Activated CD8-positive, alpha-beta memory T cell treated with anti-CD3 and anti-CD28 coated beads, Interleukin-2, amount 50 U/mL, for 24 hours (primary cell): ENCODE data around the gene SERHL2.
"Not testable (repeated sequence)": the region's sequence is repeated elsewhere in the genome, so short reads cannot be mapped to it uniquely, and the experiment has no call there.

ENCODE experiments used
- DNase-seq: peaks from one replicate; pipeline ENCODE4 v3.0.0-alpha.2; 2020; ENCODE audit errors: extremely low read depth

The SERHL2 gene

DNA sequence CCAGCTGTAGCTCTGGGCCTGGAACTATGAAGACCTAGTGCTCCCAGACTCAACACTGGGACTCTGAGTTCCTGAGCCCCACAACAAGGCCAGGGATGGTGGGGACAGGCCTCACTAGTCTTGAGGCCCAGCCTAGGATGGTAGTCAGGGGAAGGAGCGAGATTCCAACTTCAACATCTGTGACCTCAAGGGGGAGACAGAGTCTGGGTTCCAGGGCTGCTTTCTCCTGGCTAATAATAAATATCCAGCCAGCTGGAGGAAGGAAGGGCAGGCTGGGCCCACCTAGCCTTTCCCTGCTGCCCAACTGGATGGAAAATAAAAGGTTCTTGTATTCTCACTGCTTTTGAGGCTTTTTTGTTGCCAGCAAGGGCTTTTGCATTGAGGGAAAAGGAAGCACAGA, 20.3 kb downstream of the SERHL2 start:
- DNase-seq = not testable (repeated sequence)

DNA sequence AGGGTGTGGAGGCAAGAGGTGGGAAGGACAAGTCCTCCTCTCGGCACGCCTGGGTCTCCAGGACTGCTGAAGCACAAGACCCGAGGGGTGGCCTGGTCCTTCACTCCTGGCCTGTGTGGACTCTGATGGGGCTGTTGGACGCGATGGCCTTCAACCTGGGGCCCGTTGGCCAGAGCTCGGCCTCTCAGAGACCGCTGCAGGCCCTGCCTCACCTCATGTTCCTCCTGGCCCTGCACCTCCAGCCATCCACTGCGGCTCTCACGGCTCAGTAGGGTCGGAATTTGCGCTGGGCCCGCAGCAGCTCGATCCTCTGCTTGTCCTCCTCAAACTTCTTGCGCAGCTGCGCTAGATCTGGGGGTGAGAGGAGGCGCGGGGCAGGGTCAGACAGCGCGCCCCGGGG, 20.7 kb downstream of the SERHL2 start:
- DNase-seq = not testable (repeated sequence)

DNA sequence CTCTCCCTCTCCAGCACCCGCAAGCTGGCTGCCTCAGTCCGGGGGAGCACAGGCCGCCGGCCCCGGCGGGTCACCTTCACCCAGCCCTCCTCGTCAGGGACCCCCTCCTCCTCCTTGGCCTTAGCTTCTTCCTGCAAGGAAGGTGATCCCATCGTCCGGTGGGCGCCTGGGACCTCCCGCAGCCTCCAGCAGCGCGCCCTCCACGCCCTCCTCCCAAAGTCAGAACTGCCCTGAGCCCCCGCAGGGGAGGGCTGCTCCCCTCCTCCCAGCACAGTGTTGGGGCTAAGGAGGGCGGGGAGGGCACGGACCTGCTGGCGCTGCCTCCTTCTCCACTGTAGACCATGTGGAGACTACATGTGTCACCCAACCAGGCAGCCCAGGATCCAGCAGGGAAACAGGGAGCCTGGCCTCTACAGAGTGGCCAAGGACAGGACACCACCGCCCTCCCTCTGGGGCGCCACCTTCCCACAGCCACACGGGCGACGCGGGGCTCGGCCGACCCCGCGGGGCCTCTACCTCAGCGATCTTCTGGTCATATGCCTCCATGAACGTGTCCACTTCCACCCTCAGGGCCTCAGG, 22.3 kb downstream of the SERHL2 start:
- not testable (repeated sequence) for DNase-seq

DNA sequence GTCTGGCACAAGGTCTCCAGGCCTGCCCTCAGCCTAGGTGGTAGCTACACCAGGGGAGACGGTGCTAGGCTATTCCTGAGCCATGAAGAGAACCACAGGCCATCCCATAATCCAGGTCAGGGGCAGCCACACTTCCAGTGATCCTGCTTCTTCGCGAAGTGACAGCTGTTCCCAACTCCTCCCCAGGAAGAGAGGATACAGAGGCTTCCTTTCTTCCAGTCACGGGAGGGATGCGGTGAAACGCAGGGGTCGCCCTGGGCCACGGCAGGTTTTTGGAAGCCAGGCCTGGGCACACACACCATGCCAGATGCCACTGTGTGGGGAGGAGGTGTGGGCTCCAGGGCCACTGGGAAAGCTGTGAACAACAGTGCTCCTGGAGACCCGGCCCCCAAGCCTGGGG, 23.4 kb downstream of the SERHL2 start:
- not testable (repeated sequence) for DNase-seq

DNA sequence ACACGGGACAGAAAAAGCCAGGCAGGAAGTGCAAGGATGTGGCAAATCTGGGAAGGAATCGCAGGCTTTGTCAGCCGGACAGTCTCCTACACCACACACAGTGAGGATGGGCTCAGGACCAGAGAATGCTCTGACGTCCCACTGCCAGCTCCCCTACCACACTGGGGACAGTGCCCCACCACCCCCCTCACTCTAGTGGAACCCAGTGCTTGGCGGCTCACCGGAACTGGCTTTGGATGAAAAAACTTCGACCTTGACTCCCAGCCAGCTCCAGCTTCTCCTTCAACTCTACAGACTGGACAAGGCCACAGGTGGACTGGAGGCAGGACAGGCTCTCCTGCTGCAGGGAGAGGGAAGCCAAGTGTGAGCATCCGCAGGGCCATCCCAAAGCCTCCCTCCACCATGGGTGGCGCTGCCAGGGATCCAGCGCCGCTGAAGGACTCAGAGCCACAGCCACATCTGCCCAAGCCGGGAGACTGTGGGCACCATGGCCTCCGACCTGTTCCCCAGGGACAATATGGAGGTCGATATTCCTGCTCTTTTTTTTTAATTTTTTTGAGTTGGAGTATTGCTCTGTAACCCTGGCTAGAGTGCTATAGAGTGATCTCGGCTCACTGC, 24.0 kb downstream of the SERHL2 start:
- DNase-seq = no peak

DNA sequence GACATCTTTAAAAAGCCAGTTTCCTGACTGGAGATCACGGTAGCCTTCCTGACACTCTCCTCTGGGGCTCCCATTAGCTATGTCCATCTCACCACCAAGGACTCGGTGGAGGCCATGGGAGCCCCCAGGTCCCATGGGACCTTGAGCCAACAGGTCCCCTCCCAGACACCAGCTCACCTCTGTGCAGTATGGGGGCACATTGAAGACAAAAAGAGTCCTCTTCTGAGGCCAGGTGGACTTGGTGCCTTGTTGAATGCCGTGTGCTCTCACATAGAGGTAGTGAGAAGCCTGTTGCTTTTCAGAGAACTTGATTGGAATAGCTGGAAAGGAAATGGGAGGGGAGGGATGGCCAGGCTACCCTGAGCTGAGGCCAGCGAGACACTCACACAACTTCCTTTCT, 26.3 kb downstream of the SERHL2 start:
- DNase-seq = not testable (repeated sequence)

DNA sequence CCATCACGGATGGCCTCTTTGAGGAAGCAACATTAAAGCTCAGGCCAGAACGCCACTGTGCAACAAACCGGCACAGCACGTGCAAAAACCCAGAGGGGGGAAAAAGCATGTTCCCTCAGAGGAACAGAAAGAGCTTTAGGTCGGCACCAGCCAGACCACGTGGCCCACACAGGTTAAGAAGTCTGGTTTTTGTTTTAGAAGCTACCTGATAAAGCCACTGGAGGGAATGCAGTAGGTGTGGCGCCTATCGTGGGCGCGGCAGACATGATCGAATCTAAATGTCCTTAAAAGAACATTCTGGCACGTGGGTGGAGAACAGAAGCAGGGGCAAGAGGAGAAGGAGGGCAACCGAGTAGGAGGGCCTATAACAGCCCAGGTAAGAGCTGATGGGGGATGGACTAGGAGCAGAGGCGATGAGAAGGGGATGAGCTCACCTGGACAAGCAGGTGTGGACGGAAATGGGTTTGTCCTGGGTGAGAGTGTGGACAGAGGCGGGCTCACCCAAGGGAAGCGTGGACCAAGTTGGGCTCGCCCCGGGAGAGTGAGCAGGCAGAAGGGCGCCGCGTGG, 27.5 kb downstream of the SERHL2 start:
- DNase-seq = not testable (repeated sequence)

DNA sequence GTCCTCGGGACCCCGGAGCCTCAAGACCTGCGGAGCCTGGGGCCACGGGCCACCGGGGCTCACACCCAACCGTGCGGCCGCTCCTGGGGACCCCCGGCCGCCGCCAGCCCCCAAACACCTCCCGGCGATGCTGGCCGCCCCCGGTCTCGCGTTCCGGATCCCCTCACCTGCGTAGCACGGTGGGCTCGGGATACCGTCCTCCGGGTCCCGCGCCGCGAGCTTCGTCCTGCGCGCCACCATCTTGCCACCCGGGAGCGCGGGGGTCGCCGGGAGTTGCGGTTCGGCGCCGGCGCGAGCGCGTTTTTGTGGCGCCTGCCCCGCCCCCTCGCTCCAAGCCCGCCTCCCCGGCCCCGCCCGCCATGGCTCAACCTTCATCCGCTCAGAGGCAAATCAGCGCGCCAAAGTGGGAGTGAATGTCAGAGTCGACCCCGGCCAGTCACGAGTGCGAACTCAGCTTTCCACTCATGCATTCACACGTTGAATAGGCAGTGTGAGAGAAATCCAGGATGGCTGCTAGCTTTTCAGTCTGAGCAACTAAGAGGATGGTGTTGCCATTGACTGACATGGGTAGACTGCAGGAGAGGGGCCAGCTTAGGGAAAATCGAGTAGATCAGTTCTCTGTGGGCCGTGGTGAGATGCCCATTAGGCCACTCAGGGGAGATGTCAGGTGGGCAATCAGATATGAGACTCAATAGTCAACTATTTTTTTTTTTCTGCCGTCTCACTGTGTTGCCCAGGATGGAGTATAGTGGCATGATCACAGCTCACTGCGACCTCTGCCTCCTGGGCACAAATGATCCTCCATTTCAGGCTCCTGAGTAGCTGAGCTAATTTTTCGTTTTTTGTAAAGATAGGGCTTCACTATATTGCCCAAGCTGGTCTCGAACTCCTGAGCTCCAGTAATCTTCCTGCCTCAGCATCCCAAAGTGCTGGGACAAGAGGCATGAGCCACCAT, 28.3 kb downstream of the SERHL2 start:
- peak; percentile 49 for DNase-seq

DNA sequence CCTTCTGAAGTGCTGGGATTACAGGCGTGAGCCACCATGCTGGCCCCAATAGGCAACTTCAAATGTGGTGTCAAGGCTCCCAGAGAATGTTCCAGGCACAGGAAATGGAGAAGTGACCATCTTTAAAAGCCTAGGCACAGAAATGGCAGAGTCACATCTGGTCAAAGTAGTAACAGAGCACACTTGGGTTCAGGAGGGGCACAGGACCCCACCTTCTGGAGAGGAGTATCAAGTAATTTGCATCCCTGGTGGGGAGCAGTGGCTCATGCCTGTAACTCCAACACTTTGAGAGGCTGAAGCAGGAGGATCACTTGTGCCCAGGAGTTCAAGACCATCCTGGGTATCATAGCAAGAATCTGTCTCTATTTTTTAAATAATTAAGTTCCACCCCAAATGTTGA, 29.2 kb downstream of the SERHL2 start:
- DNase-seq = no peak

DNA sequence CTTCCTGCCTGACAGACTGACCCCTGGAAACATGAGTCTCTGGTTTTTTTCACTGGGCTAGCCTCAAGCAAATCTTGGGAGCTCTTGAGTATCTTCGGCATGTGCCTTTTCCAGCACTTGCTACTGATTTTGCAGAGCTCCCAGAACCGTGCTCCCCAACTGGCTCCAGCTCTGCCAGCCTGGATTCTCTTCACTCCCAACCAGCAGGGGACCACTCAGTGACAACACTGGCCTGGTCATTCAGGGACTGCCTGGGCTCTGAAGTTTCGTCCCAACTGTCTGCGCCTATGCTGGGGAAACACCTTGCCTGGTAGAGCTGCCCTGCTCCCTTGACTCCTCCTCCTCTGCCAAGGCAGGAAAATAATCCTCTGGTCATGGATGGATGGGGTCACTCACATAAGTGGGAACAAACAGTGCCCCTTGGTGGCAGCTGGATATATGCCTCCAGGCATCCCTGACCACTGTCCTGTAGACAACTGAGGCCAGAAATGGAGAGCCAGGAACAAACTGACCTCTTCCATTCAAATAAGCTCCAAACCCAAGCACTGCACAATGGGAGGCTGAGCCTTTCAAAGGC, 30.7 kb downstream of the SERHL2 start:
- DNase-seq = no peak

DNA sequence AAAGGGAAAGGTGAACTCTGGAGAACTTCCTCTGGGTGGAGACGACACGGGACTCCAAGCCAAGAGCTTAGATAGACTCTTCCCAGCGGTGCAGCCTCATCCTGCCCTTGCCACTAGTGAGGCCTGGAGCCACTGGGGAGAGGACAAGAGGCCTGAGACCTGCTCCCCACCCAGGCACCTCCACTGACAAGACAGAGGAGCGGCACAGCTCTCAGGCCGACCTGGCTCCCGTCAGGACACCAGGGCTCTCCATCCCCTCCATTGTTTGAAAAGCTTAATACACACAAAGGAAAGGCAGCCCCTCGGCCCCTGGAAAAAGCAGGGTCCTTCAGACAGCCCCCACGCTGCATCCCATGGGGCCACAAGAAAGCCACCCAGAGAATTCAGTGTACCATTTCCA, 31.3 kb downstream of the SERHL2 start:
- no peak for DNase-seq

DNA sequence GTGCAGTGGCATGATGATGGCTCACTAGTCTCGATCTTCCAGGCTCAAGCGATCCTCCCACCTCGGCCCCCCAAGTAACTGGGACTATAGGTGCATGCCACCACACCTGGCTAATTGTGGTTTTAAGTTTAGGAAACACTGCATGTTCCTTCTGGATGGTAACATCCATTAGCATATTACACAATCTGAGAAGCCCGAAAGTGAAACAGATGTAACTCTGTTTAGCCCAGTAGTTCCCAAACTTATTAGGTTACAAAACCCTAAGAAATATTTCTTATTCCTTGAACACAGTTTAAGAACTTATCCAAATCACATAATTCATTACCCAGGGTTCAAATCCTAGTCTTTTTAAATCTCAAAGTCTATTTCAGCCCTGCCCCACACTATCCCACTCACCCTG, 32.6 kb downstream of the SERHL2 start:
- DNase-seq = no peak

DNA sequence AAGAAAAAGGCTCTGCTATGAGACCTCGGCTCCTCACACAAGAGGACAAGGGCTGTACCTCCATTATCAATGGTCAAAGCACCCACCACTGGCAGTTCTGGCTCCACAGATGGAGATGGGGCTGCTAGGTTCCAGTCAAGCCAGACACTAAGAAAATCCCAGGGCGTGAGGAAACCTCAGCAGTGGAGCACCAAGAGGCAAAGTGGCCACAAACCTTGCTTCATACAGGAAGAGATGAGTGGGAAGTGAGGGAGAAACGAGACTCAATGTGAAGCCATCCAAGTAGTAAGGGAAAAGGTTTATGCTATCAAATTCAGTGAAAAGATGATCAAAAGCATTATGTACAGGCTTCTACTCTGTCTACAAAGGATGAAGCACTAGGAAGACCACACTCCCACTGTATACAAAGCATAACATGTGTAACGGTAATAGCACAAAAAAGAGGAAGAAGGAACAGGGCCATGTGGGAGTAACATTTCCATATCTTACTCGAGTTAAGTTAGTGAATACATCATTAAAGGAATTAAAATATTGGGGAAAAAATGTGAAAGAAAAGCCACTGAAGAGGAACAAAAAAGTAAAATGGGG, 33.9 kb downstream of the SERHL2 start:
- DNase-seq = no peak

DNA sequence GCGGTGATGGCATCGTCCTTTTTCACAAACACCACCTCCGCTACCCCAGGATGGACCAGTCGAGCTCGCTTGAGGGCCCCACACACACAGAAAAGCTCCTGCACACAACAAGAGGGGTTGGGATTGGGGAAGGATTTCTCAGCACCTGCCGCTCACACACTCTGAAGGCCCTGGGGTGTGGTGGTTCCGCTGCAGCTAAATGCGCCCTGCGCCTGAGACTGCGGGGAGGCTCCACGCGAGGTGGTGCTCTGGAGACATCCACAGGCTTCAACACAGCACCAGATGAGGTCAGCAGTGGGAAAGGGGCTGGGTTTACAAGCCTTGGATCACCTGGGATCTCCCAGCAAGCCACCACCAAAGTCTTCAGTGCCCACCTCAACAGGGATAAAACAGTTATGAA, 38.2 kb downstream of the SERHL2 start:
- no peak for DNase-seq

DNA sequence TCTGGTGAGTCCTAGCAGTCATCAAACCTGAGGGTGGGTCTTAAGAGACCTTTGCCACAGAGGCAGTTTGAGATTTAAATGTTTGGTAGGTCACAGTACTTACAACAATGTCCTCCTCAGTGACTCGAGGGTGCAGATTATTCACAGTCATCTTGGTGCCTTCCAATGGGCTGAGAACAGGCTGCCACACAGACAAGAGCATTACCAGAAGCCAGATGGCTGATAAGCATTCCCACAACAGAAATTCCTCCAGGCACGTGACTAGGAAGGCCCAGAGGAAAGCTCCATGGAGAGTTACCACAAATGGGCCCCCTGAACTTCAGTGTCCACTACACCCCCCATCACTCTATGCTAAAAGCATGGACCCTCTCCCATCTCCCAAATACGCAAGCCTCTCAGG, 41.7 kb downstream of the SERHL2 start:
- no peak for DNase-seq

DNA sequence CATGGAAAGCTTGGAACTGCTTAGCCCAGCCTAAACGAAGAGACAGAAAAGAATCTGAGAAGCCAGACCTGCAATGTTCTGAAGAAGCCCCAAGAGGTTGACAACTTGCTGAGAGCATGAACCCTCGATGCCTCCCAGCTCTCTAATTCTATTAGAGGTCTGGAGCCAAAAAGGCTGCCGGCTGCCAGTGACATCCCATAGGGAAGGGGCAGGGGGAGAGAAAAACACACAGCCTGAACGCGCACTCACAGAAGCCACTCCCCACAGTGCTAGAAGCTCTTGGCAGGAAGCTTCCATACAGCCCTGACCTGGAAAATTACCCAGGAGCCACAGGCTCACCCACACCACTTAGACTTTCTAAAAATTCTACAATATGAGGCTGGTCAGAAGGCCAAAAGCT, 42.6 kb downstream of the SERHL2 start:
- DNase-seq = no peak

DNA sequence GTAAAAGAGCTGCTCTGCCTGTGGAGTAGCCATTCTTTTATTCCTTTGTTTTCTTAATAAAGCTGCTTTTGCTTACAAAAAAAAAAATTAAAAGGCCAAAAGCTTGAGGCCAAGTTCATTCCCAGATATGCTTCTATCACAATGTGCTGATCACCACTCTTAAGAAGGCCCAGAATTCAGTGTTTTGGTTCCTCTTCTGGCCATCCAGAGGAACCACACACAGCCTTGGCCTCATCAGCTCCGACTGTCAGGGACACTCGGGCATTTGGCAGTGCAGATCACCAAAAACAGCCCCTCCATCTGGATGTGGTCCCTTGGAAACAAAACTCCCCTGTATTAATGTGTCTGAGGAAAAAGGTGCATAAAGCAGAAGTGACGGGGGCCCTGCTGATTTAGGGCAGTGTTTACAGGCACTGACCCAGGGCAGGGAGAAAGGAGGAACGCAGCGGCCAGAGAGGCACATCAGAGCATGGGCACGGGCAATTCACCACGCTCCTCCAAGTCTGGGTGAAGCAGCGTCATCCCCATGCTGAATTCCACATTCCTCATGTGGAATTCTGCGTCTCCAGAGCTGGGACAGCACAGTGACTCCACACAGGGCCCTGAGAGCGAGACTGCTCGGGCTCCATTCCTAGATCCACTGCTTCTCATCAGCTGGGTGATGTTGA, 43.2 kb downstream of the SERHL2 start:
- no peak for DNase-seq

DNA sequence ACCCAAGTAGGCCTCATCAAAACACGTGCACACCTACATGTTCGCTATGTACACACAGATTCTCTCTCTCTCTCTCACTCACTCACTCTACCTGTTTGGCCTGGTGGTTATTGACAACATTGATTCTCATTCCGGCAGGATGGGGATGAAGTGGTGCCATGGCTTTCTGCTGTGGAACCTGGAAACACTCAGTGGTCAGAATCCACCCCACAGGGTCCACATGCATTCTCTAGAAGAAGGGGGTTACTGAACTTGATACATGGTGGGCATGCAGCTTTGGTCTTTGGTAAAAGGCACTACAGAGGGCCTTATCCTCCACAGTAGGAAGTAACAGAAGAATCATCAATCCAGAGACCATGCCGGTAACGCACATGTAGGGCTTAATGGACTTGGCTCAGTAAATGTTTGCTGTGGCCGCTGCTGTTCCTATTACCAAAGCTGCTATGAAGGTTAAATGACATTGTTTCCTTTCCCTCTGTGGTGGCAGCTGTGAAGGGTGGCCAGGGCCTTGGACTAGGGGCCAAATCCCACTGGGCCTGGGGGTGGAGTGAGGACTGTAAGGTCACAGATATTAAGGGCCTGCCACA, 48.2 kb downstream of the SERHL2 start:
- DNase-seq = no peak

DNA sequence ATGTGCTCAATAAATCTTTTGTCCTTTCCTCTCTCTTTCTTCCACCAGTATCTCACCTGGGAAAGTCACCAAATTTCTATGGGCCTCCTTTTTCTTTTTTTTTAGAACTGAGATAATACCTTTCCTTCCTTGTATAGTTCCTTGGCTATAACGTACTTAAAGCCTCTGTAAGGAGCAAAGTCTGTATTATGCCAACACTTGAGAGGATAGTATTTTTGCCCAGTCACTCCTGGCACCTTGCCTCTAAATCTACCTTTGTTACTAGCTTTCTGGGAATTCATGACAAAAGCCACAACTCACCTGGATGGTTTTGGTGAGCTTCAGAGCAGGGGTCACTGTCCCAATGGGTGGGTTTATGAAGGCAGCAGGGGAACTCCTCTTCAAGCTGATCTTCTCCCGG, 48.7 kb downstream of the SERHL2 start:
- DNase-seq = no peak

DNA sequence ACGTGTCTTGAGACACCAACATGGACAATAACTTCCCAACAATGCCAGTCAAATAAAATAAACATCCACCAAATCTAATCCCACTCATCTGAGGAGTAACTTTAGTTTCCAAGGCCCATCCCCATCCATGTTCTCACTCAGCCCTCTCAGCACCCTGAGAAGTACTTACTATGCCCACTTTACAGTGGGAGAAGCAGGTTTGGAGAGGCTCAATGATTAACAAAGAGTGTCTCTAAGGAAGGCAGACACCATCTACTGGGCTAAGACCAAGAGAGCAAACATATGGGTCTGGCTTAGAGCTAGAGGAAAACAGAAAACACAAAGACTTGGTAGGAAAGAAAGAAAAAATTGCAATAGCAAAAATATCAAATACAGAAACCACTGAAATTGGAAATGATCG, 49.7 kb downstream of the SERHL2 start:
- DNase-seq = no peak

DNA sequence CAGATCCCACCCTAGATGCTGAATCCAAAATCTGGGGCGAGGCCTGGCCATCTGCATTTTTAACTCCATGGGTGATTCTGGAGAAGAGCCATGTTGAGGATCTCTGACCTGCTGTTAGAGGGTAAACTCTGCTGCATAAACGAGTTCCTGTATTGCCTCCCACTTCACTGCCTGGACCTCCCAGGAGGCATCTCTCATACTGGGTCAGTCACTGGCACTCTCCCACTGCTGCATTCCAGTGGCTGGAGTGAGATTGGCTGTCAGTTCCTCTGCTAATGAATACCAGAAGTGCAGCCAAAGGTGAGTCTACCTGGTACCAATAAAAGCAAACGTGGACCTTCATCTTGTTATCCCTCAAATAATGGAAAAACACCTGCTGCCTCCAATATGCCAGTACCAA, 50.6 kb downstream of the SERHL2 start:
- no peak for DNase-seq
